ENCODE data around the gene NFE2L2.
"Not testable (repeated sequence)": the region's sequence is repeated elsewhere in the genome, so short reads cannot be mapped to it uniquely, and the experiment has no call there.

The NFE2L2 gene

DNA sequence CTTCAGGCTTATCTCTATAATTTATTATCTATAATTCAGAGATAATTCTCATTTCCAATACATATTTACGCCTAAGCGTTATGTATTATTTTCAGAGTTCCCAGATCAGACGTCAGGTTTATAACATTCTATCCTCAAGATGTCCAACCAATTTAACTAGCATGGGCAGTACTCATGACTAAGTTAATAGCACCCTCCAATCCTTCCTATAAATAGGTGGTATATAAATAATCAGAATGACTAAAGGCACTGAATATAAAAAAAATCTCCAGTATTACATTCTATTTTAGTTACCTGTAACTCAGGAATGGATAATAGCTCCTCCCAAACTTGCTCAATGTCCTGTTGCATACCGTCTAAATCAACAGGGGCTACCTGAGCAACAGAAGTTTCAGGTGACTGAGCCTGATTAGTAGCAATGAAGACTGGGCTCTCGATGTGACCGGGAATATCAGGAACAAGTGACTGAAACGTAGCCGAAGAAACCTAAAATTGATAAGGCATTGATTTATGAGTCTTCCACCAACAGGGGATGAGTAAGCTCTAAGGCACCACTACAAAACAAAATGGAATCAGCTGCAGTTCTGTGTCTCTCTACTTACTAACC is 32.3 kb downstream of the NFE2L2 start:
- no peak for DNase-seq

DNA sequence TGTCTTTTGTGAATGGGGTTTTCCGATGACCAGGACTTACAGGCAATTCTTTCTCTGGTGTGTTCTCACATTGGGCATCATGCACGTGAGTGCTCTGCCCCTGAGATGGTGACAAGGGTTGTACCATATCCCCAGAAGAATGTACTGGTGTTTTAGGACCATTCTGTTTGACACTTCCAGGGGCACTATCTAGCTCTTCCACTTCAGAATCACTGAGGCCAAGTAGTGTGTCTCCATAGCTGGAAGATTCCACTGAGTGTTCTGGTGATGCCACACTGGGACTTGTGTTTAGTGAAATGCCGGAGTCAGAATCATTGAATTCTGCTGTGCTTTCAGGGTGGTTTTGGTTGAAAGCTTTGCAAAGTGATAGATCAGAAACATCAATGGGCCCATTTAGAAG is 33.3 kb downstream of the NFE2L2 start:
- no peak for DNase-seq

DNA sequence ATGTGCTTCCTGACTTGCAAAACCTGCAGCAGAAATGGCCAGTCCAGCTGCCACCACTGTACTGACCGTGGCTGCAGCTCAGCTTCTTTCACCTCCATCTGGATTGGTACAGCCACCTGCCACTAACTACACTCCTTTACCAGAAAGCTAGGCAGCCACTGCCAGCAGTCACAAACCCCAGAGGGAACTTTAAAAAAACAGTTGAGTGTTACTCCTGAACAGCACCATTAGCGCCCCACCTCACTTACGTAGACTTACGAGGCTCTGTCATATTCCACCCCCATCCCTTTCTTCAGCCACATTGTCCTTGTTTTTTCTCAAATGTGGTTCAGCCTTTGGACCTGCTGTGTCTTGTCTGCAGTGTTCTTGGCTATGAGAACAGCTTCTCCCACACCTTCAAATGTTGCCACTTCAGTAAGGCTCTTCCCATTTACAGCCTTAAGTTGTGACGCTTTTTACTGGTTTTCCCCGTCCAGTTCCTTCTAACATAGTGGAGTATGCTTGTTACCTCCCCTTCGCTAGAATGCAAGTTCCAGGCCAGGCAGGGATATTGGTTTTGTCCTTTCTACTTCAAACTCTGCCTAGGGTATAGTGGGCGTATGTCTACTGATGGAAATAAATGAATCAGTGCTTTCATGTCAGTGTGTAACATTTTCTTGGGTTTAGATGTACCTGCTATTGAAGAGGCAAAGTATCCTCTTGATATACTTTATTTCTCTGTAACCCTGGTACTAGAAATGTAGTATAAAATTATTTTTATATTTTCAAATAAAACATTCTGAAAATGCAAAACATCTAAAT is 34.9 kb downstream of the NFE2L2 start:
- no peak for DNase-seq

DNA sequence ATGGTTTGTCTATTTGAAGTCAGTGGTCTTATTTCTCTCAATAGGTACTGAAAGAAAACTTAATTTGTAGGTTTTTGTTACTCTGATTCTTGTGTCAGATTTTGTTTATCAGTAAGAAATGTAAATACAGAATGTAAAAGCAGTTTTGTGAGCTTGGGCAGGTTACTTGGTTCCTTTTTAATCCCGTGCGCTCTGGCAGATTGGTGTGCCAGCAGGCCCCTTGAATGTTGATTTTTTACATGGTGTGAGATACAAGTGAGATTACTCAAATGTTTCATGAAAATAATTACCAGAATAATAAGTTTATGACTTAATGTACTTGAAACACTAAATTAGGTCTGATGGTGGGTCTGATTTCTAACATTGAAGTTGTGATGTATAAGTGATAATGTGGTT is 38.6 kb downstream of the NFE2L2 start:
- no peak for DNase-seq

DNA sequence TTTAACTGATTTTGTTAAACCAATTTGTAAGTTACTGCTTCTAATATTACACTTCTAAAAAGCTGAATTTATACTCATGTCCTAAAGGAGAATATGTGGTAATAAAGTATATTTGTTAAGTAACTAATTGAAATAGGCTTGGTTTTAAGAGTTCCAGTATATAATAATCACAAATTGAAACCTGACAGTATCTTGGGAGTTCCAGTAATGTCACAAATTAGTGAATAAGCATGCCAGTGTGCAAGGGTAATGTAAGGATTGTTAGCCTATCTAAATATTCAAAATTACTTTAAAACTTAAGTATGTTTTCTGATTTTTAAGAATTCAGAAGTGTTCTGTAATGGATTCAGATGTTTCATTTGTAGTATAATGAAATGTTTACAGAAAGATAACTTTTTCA is 41.1 kb downstream of the NFE2L2 start:
- not testable (repeated sequence) for DNase-seq

DNA sequence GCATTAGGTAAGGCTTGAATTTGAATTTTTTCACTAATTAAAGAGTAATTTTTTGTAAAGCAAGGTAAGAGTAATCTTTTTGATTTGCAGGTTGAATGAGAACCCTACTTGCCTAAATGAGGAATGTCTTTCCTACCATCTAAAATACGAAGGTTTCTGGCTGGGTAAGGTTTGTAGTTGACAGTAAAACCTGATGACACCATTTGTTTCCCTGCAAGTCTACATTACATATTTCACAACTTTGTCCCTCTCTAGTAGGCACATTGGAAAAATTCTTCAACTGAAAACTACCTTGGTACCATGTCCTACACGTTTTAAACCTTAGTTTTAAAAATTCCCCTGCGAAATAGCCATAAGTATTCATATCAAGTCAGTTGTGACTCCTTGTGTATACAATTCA is 42.6 kb downstream of the NFE2L2 start:
- DNase-seq, result no peak

DNA sequence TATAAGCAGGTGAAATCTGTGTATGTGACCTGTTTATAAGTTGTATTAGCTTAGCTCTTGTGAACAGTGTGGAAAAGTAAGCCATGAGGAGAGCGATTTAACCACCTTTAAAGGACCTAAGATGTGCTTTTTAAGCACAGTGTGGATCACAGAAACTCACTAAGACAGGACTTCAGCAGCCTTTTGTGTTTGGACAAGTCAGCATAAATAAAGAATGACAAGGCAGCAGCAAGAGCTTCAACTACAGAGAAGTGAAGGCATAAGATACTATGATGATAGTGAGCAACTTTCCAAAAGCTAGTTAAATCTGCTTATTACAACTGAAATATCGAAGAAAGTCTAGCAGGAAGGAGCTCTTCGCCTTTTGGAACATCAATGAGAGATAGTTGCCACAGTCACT is 43.0 kb downstream of the NFE2L2 start:
- no peak for DNase-seq

DNA sequence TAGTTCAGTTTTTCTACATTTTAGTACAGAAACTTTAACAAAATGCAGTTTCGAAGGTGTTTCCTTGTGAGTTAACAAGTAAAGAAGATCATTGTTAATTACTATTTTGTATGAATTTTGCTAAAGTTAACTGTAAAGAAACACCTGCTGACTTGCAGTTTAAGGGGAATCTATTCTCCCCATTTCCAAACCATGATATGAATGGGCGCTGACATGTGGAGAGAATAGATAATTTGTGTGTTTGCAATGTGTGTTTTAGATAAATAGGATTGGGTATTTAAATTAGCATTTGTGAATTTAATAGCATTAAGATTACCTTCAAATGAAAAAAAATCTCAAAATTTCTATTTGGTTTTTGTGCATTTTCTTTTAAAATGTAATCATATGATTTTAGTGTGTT is 44.7 kb downstream of the NFE2L2 start:
- not testable (repeated sequence) for DNase-seq

DNA sequence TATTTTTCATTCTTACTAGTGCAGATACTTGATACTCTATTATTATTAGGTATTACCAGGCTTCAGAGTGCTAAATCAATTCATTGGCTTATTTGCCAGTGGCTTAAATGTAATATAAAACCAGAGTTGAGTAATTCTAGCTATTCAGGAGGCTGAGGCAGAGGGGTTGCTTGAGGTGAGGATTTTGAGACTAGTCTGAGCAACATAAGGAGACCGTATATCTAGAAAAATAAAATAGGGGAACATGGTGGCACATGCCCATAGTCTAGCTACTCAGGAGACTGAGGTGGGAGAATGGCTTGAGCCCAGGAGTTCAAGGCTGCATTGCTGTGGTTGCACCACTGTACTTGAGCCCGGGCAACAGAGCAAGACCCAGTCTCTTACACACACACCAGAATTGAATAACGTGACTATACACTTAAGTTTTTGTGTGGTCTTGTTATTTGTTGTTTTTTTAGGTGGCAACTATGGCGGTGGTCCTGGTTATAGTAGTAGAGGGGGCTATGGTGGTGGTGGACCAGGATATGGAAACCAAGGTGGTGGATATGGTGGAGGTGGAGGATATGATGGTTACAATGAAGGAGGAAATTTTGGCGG is 47.2 kb downstream of the NFE2L2 start:
- DNase-seq, result no peak

DNA sequence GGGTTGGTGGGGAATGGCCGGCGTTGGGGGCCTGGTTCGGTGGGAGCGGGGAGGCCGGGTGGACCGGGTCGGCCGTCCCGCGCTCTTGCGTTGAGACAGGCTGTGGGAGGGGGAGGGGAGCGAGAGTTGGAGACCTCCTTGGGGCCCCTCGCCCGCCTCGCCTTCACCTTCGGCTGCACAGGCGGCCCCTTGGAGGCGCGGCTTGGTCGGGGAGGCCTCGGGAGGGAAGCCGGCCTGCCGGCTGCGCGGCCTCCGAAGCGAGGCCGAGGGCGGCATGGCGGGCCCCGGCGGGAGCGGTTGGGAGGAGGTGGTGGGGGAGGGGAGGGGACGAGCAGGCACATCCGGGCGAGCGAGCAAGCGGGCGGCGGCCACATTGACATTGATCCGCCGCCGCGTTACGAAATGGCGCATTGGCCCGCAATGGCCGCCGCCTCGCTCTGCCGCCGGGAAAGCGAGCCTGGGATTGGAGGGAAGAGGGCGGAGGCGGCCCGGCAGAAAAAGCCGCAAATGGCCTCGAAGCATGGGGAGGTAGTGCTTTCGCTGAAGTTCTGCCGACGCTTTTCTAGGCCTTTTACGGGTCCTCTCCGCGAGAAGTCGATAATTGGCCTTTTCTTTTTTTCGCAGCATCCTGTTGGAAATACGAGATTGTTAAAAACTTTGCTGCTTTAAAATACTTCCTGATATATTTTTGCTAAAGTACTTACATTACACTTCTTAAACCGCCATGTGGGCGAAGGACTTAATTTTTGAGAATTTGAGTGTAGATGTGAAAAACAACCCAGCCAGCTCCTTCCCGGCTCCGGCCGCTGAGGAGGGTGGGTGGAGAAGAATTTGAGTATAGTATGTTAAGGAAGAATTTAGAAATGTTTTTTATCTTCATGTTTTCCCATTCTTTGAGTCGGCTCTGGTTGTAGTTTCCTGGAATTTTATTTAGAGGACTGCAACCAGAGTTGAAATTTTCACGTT is 51.4 kb downstream of the NFE2L2 start:
- DNase-seq, result peak; percentile 77

DNA sequence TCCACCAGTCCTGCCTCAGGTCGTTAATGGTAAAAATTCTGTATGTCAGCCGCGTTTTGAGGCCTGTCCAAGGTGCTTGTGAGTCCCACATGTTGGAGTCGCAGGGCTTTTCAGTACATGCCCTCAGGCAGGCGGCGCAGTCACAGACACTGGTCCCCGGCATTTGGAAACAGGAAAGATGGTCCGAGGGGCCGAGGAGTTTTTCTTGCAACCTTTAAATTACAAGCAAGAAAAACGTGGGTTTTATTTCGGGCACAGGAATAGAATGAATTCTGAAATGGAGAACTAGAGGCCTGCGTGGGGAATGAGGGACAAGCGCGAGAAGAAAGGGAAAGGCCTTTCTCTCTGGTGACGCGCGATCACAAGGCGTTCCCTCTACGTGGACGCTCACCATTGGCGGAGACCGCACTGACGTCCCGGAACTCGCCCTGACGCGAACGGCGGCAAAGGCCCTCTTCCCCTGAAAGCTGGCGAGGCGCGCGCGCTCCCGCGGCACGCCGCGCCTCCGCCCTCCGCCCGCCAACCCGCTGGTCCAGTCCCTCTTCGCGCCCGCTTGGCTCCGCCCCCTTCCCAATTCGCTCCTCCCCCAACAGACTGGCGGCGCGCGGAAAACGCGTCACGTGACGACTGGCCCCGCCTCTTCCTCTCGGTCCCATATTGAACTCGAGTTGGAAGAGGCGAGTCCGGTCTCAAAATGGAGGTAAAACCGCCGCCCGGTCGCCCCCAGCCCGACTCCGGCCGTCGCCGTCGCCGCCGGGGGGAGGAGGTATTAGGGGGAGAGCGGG is 52.2 kb downstream of the NFE2L2 start, which contains the start of gene HNRNPA3:
HNRNPA3 (plus strand) TSS at position 689 of the 785 bp plus-strand sequence; CDS start at position 695, 6 bp downstream.
- DNase-seq, result peak; percentile 96

DNA sequence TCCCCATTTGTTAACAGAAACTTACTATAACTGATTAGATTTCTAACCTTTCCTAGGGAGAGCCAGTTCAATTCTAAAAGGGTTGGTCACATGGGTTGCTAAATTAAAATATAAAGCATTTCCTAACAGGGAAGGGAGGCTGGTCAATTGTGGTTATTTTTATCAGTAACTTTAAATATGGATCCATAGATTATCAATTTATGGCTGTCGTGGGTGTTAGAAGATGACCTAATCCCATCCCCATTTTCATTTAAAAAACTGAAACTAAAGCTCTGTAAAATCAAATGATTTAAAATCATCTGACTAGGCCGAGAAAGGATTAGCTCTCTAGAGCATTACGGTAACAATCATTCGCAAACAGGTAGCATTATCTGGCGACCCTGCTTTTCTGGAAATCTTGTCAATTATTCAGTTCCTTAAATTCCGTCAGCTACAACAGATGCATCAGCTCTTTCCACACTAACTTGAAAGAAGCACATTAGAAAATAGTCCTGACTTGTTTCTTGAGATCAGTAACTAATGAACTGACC is 52.9 kb downstream of the NFE2L2 start:
- no peak for DNase-seq

DNA sequence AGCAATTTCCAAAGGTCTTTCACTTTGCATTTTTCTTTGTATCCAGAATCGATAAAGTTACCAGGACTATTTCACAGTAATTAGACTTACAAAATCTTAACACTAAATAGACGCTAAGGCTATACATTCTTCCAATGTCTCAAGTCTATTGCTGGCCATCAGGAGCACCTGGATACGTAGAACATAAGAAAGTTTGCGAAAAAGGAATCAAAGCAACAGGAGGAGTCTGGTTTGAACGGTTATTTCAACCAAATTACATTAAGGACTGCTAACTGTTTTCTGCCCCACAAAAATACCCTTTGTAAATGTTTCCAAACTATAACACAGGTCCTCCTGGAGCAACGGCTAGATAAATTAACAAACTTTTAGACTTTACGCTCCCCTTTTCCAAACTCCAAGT is 53.4 kb downstream of the NFE2L2 start:
- no peak for DNase-seq

DNA sequence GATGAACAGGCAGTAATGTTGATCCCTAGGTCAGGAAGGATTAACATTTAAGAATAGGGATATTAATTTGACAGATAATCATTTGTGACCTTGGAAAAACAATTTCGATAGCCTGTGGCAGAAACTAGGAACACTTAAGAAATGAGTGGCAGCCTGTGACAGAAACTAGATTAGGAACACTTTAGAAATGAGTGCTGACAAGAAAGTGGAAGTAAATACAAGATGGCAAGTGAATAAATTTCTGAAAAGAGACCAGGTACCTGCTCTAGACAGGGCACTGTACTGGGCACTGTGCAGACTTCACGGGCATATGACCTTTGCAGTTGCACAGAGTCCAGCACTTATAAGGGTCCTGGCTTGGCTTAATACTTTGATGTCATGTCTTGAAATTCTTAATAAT is 57.4 kb downstream of the NFE2L2 start:
- DNase-seq, result no peak

DNA sequence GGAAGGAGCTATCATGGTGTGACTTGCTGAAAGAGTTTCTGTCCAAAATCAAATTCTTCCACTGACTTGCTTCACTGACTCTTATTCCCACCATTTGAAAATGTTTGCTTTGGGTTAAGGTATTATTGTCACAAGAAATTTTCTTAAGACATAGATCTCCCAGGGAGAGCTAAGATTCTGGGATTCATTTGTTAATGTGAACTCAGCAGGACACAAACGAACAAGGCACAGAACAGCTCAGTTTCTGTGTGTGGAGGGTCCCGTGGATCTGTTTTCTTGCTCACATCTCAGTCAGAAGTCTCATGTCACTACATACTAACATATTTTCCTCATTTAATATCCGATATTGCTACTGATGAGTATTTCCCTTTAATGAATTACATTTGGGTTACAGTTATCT is 60.1 kb downstream of the NFE2L2 start:
- no peak for DNase-seq

DNA sequence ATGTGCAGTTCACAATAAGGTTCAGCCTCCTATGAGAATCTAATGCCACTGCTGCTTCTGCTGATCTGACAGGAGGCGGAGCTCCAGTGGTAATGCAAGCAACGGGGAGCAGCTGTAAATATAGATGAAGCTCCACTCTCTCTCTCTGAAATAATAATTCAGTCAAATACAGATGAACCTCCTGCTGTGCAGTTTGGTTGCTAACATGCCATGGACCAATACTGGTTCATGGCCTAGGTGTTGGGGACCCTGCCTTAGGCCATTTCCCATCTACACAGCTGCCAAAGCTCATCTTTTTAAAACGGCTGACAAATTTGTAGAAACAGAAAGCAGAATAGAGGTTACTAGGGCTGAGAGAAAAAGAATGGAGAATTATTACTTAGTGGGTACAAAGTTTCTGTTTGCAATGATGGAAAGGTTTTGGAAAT is 62.6 kb downstream of the NFE2L2 start:
- no peak for DNase-seq

DNA sequence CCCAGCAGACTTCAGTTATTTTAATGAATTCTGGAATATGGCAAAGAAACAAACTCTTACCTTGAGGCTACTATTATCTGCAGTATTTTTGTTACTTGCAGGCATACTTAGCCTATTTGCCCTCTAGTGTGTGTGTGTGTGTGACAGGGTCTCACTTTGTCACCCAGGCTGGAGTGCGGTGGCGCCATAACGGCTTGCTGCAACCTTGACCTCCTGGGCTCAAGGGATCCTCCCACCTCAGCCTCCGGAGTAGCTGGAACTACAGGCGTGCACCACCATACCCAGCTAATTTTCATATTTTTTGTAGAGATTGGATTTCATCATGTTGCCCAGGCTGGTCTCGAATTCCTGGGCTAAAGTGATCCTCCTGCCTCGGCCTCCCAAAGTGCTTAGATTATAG is 64.1 kb downstream of the NFE2L2 start:
- DNase-seq, result not testable (repeated sequence)

DNA sequence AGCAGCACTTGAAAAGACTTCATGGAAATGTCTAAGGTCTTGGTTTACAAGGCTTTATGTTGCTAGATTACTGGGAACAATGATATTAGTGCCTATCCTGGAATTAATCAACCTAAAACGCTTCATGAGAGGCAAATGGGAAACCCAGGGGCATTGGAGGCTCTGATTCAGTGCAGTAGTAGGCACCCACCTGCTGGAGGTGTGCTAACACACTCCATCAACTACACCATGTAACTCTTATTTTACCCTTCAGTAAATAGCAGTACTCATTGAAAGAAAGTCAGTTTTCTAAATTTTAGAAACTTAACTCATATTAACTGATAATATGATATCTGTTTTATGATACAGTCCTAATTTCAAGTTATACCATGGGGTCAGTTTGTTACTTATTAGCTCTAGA is 69.3 kb downstream of the NFE2L2 start:
- peak; percentile 13 for DNase-seq

DNA sequence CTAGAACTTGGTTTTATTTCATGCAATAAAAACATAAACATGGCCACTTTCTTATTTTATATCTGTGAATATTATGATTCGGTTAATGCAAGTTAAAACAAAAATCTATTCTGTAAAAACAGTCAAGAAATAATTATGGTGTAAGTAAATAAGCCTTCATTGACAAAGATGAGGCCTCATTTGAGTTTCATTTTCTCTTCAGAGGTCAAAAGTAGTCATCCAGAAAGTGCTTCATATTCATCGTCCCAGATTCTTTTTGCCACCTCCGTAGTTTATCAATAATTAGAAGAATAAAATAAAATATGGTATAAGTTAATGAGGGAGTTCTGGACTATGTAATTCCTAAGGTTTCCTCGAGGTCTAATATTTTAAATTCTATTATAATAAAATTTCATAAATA is 71.3 kb downstream of the NFE2L2 start:
- DNase-seq, result no peak

DNA sequence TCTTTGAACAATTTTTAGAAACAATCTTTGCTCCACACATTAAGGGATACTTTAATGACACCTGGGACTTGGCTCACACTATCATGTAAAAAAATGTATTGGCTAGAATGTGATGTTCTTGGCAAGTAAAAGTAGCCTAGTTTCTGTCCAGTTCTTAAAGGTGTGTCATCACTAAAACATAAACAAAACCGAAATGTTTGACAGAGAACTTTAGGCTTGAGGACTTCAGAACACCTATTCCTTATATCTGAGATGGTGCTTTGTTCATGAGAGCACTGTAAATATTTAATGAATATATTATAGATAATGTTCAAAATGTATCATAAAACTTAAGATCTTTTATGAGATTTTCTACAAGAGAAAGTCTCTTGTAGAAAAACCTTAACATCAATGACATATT is 71.7 kb downstream of the NFE2L2 start:
- DNase-seq, result no peak

DNA sequence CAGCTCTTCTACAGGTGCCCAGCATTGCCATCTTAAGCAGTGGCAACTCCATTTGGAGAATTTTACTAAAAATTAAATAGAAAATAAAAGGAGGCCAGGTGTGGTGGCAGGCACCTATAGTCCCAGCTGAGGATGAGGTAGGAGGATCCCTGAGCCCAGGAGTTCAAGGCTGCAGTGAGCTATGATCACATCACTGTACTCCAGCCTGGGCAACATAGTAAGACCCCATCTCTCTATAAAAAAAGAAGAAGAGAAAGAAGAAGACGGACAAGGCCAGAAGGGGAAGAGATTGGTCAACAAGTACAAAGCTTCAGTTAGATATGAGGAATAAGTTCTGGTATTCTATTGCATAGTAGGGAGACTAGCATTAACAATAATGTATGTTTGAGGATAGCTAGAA is 73.6 kb downstream of the NFE2L2 start:
- DNase-seq, result no peak

Data from DMS79 (cell line).